Activated CD4-positive, alpha-beta T cell treated with anti-CD3 and anti-CD28 coated beads, Interleukin-2, amount 10 ng/mL, durations not matched to agents 24 days and 14 days (primary cell): ENCODE data around the gene C11orf97. TPM values are rescaled to one million over a fixed set of nuclear protein-coding genes. Genes with fewer than 3 reads are reported as not detected.
"Not testable (repeated sequence)": the region's sequence is repeated elsewhere in the genome, so short reads cannot be mapped to it uniquely, and the experiment has no call there.

Source experiments
- DNase-seq: peaks from one replicate; pipeline ENCODE4 v3.0.0; 2022
- H3K27ac Mint-ChIP-seq: one replicate; pipeline ENCODE4 v1.8.0; 2022; ENCODE audit warnings: mild to moderate bottlenecking, mixed read lengths
- H3K27me3 Mint-ChIP-seq: one replicate; pipeline ENCODE4 v1.8.0; 2022; ENCODE audit warnings: mixed read lengths
- H3K36me3 Mint-ChIP-seq: one replicate; pipeline ENCODE4 v1.8.0; 2022; ENCODE audit warnings: low read depth, mild to moderate bottlenecking, mixed read lengths
- H3K4me1 Mint-ChIP-seq: one replicate; pipeline ENCODE4 v1.8.0; 2021; ENCODE audit warnings: mixed read lengths
- H3K4me3 Mint-ChIP-seq: one replicate; pipeline ENCODE4 v1.8.0; 2022; ENCODE audit warnings: mild to moderate bottlenecking, moderate library complexity, mixed read lengths
- H3K9me3 Mint-ChIP-seq: one replicate; pipeline ENCODE4 v1.8.0; 2021; ENCODE audit warnings: mixed read lengths
- intact Hi-C: fragments of 100-400 bp; cut with micrococcal nuclease; formaldehyde crosslinking; loops from one replicate; pipeline ENCODE4 v1.15.1; 2023
- total RNA-seq: library from RNA; stranded (reverse); gene quantifications from 2 replicates; pipeline ENCODE4 v1.2.3, GENCODE V29; 2022

The C11orf97 gene
- not detected in 2 replicates for total RNA-seq

DNA sequence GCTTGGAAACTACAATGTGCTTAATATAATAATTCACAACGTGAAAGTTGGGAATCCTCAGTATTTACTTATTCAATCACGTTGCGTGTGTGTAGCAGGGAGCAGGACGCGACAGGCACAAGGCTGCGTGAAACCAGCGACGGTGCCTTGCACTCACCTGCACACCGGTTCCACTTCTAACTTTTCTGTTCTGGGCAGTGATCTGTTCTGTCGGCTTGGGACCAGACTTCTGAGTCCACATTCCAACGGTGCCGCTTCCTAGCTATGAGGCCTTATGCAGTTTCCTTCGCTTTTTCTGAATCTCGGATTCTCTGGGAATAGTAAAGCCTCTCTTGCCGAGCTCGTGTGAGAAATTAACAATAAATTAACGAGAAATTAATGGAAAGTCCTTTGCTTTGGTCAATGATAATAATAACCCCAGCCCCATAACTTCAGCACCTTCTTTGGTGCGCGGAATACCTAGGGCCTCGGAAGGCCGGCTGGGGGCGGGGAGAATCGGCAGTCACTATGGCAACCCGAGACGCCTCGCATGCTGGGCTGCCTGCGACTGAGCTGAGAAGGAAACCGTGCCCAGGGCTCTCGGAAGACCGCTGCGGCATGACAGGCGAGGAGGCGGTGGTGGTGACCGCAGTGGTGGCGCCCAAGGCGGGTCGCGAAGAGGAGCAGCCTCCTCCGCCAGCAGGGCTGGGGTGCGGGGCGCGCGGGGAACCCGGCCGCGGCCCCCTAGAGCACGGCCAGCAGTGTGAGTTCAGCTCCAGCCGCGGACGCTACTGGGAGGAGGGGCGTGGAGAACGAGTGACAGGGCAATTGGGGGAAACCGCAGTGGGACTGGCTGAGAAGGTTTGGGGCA lies at the start of gene C11orf97:
TSS of gene C11orf97 (plus strand) at position 530 of the 850 bp plus-strand sequence. CDS start at position 598, 68 bp downstream.
- intact Hi-C loops, result no loop called here
- Mint-ChIP-seq H3K36me3 (no peaks in the 10 kb centered on the region), H3K27me3 (peaks cover 59% of the 10 kb centered on the region)

DNA sequence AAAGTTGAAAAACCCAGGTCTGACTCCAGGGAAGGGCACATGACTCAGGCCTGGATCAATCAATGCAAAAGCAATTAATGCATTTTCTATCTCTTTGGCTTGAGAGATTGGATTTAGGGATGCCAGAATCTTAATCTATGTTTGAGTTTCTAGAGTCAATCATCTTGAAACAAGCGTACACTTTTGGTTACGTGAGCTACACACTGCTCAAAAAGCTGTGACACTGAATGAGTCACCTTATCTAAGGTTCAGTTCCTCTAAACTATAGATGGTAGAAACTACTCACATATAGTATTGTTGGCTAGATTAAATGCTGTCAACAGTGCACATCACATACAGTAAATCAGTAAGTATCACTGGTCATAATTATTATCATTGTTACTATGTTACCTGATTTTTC lies 42.8 kb upstream of the C11orf97 start:
- DNase-seq, result no peak
- H3K36me3 Mint-ChIP-seq, result peaks cover 51% of the 10 kb centered on the region
- H3K4me3 Mint-ChIP-seq, result no peak overlapping the region
- no peaks in the 10 kb centered on the region for H3K9me3 Mint-ChIP-seq
- H3K27ac Mint-ChIP-seq, result peak overlapping the region; percentile 54
- H3K27me3 Mint-ChIP-seq, result no peaks in the 10 kb centered on the region
- H3K4me1 Mint-ChIP-seq, result peaks cover 15% of the 10 kb centered on the region
- intact Hi-C loops, result no loop called here

More for the DNA sequence above, at the start of gene C11orf97:
- peak; percentile 85 for DNase-seq
- peak within 1 kb of the TSS; percentile 78 for H3K4me3 Mint-ChIP-seq
- peaks cover 8% of the 10 kb centered on the region for H3K4me1 Mint-ChIP-seq
- no peaks in the 10 kb centered on the region for H3K9me3 Mint-ChIP-seq
- no peak within 1 kb of the TSS for H3K27ac Mint-ChIP-seq

DNA sequence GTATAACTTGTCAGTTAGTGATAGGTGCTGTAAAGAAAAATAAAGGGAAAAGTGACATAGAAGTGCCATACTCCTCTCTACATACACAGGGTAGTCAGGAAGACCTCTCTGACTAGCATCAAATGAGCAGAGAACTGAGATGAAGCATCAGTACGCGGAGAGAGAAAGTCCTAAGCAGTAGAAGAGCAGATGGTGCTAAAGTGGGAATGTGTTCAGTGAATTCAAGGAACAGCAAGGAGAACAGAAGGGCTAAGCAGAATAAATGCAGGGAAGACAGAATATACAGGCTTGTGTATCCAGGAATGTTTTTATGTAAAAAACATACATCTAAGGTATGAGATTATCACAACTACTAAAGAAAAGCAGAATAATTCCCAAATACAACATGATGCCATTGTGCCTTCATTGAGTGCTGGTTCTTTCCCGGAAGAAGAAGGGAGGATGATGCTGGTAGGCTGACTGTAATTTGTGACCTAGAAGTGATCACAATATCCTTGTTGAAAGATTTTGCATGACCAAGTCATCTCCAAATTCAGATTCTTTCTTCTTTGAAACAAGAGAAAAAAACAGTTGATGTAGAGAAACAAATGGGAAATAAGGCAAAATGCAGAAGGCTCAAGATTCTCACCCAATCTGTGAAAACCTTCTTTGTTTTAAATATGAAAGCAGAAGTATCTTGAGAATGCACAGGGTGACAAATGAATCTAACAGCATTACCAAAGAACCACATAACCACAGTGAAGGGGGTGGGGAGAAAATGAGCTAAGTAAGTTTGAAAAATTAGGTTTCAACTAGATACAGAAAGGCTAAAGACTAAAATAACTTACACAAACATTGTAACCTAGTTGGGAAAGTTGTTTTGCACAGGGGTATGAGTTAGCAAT lies 39.1 kb upstream of the C11orf97 start:
- Mint-ChIP-seq H3K9me3 (no peaks in the 10 kb centered on the region), H3K27ac (peak overlapping the region; percentile 66), H3K27me3 (no peaks in the 10 kb centered on the region), H3K4me1 (peaks cover 24% of the 10 kb centered on the region), H3K4me3 (peak overlapping the region; percentile 51), H3K36me3 (peaks cover 46% of the 10 kb centered on the region)
- intact Hi-C loops, result loop anchor here (1.0 kb wide), 1 partner anchor 20 kb away; the partner anchor contains the start of genes ANKRD49 and MRE11
- DNase-seq, result peak; percentile 85

DNA sequence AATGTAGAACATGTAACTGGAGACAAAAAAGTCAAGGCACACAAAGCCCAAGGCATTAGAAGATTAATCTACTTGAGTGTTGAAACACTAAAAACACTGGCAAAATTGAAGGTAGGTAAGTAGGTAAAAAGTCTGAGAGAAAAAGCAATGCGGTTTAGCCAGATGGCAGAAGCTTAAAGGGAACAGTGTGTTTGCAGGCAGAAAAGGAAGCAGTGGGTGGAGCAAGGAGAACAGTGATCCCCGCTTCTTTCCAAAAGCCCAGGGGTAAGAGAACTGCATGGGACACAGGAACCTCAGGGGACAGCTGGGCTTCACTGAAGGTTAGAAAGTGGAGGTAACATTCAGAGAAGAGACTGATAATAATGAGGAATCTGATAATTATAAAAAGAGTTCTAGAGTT lies 34.6 kb upstream of the C11orf97 start:
- Mint-ChIP-seq H3K27ac (no peak overlapping the region), H3K4me3 (no peak overlapping the region), H3K9me3 (no peaks in the 10 kb centered on the region), H3K36me3 (peaks cover 51% of the 10 kb centered on the region), H3K4me1 (peaks cover 24% of the 10 kb centered on the region), H3K27me3 (no peaks in the 10 kb centered on the region)
- intact Hi-C loops, result no loop called here
- no peak for DNase-seq

DNA sequence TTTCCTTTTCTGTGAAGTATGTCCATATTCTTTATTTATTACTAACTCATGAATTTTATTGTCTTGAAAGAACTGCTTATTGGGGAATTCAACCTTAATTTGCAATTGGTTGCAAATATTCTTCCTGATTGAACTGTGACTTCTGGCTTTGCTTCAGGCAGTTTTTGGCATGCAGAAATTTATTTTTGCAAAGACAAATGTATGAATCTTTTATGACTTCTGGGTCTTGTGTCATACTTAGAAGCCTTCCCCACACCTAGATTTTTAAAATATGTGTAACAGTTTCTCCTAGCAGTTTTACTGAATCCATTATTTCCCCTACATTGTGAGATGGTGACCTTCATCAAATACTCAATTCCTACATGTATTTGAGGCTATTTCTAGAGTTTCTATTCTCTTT lies 30.9 kb upstream of the C11orf97 start:
- H3K27ac Mint-ChIP-seq, result no peak overlapping the region
- no peak for DNase-seq
- no peaks in the 10 kb centered on the region for H3K27me3 Mint-ChIP-seq
- H3K36me3 Mint-ChIP-seq, result peaks cover 46% of the 10 kb centered on the region
- H3K4me3 Mint-ChIP-seq, result no peak overlapping the region
- no peaks in the 10 kb centered on the region for H3K9me3 Mint-ChIP-seq
- intact Hi-C loops, result no loop called here
- peaks cover 7% of the 10 kb centered on the region for H3K4me1 Mint-ChIP-seq

- no peak overlapping the region for H3K4me3 Mint-ChIP-seq
- no peak for DNase-seq
- H3K36me3 Mint-ChIP-seq, result peaks cover 62% of the 10 kb centered on the region
- no peaks in the 10 kb centered on the region for H3K27me3 Mint-ChIP-seq
- H3K27ac Mint-ChIP-seq, result no peak overlapping the region
- H3K9me3 Mint-ChIP-seq, result no peaks in the 10 kb centered on the region
- intact Hi-C loops, result no loop called here
- H3K4me1 Mint-ChIP-seq, result peaks cover 10% of the 10 kb centered on the region
Observed at GRCh38 chr11:94486068-94486467, 26.2 kb upstream of the C11orf97 start.

- intact Hi-C loops, result loop anchor here (1.0 to 5.0 kb wide), 6 partner anchors 20 to 831 kb away; partner anchors contain the start of genes C11orf54, CEP295, MED17 and PANX1
- H3K27me3 Mint-ChIP-seq, result no peaks in the 10 kb centered on the region
- peaks cover 30% of the 10 kb centered on the region for H3K4me1 Mint-ChIP-seq
- no peaks in the 10 kb centered on the region for H3K9me3 Mint-ChIP-seq
- peak within 1 kb of the TSS; percentile 96 for H3K4me3 Mint-ChIP-seq
- DNase-seq, result peak; percentile 99
- H3K27ac Mint-ChIP-seq, result peak within 1 kb of the TSS; percentile 95
- peaks cover 37% of the 10 kb centered on the region for H3K36me3 Mint-ChIP-seq
Observed at GRCh38 chr11:94493281-94494125, 18.8 kb upstream of the C11orf97 start, which contains the start of the genes ANKRD49 and MRE11. TSS of gene ANKRD49 (plus strand) at chr11:94493984. CDS start at chr11:94496694, 2,710 bp downstream. TSS of gene MRE11 (minus strand) at chr11:94493844. CDS start at chr11:94492801, 1,043 bp downstream.

DNA sequence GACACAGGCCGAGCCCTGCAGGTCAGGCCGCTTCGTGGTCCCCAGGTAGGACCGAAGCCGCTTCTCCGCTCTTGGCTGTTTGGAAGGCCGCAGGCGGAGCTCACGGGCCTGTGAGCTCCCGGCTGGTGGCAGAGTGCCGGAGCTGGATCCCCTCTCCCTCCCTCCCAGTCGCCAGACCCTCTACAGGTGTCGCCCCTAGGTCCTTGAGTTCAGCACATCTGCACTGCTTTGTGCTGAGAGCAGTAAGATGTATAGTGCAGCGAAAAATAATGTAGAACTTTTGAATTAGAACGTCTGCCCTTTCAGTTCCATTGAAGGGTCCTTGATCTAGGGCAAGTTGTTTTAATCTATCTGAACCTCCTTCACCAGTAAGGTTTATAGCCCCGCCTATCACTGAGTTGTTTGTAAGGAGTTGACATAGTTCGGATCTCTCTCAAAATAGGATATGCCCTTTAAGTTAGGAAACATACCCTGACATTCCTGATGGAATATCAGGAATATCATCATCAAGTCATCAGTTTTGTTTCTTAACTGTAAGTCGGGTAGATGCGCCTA lies 18.1 kb upstream of the C11orf97 start:
- DNase-seq, result no peak
- Mint-ChIP-seq H3K4me1 (peaks cover 29% of the 10 kb centered on the region), H3K27ac (peak overlapping the region; percentile 95), H3K9me3 (no peaks in the 10 kb centered on the region), H3K4me3 (peak overlapping the region; percentile 96), H3K27me3 (no peaks in the 10 kb centered on the region), H3K36me3 (peaks cover 34% of the 10 kb centered on the region)
- intact Hi-C loops, result loop anchor here (5.0 kb wide), 2 partner anchors 367 to 832 kb away; partner anchors contain the start of genes CEP295 and PANX1

GRCh38 chr11:94500181-94500580 lies 12.1 kb upstream of the C11orf97 start:
- Mint-ChIP-seq H3K4me1 (peaks cover 8% of the 10 kb centered on the region), H3K27me3 (no peaks in the 10 kb centered on the region), H3K4me3 (no peak overlapping the region), H3K36me3 (peaks cover 28% of the 10 kb centered on the region), H3K27ac (no peak overlapping the region), H3K9me3 (no peaks in the 10 kb centered on the region)
- intact Hi-C loops, result loop anchor here (5.0 kb wide), 1 partner anchor 603 kb away; no protein-coding TSS in a partner anchor
- no peak for DNase-seq

DNA sequence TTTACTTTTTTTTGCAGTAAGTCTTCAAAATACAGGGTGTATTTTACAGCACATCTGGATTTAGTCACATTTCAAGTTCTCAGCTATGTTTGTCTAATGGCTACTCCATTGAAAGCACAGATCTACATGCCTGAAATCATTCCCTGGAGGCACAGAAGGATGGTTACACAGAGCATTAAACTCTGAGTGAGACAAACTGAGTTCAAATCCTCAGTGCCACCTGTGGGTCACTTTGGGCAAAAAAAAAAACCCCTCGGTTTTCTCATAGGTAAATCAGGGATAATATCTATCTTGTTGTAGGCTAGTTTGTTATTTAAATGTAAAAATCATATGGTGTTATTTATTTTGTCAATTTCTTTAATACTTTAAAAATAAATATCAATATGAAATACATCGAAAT lies 10.7 kb upstream of the C11orf97 start:
- intact Hi-C loops, result loop anchor here (5.0 kb wide), 1 partner anchor 604 kb away; no protein-coding TSS in a partner anchor
- DNase-seq, result no peak
- Mint-ChIP-seq H3K9me3 (no peaks in the 10 kb centered on the region), H3K36me3 (peaks cover 28% of the 10 kb centered on the region), H3K27me3 (peaks cover 3% of the 10 kb centered on the region), H3K4me1 (peaks cover 2% of the 10 kb centered on the region), H3K4me3 (no peak overlapping the region), H3K27ac (no peak overlapping the region)

DNA sequence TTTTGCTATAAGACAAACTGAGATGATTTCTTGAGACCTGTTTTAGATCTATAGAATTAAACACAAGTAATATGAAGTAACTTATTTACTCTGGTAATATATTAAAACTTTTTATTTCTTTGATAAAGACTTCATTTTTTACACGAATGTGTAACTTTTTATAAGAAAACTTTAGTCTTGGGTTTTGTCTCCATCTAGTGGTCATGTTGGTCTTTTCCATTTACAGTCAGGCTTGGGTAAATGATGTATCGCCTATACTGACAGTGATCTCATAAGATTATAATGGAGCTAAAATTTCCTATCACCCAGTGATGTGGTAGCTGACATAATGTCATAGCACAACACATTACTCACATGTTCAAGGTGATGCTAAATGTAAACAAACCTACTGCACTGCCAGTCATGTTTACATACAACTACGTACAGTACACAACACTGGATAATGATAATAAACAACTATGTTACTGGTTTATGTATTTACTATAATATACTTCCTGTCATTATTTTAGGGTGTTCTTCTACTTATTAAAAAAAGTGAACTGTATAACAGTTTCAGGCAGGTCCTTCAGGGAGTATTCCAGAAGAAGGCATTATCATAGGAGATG lies 7.5 kb upstream of the C11orf97 start:
- H3K27me3 Mint-ChIP-seq, result peaks cover 10% of the 10 kb centered on the region
- no peaks in the 10 kb centered on the region for H3K4me1 Mint-ChIP-seq
- peak; percentile 77 for DNase-seq

DNA sequence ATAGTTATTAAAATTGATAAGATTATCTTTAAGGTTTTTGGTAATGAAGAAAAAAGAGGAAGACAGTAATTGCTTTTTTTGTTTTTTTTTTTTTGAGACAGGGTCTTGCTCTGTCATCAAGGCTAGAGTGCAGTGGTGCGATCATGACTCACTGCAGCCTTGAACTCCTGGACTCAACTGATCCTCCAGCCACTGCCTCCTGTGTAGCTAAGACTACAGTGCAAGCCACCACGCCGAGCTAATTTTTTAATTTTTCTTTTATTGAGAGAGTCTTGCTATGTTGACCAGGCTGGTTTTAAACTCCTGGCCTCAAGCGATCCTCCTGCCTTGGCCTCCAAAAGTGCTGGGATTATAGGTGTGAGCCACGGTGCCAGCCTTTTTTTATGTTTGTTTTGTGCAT lies 5.7 kb upstream of the C11orf97 start:
- DNase-seq, H3K36me3 Mint-ChIP-seq, intact Hi-C loops, H3K9me3 Mint-ChIP-seq, H3K4me1 Mint-ChIP-seq, H3K4me3 Mint-ChIP-seq, H3K27ac Mint-ChIP-seq: not testable (repeated sequence)
- peaks cover 21% of the 10 kb centered on the region for H3K27me3 Mint-ChIP-seq

More for the DNA sequence above, 7.5 kb upstream of the C11orf97 start:
- H3K9me3 Mint-ChIP-seq, result no peaks in the 10 kb centered on the region
- peaks cover 3% of the 10 kb centered on the region for H3K36me3 Mint-ChIP-seq
- H3K27ac Mint-ChIP-seq, result no peak overlapping the region
- intact Hi-C loops, result loop anchor here (1.0 to 5.0 kb wide), 4 partner anchors 179 to 607 kb away; no protein-coding TSS in a partner anchor
- no peak overlapping the region for H3K4me3 Mint-ChIP-seq
